GM18526 (cell line): ENCODE data around the gene PITRM1.

Source experiments
- POLR2A ChIP-seq: IDR thresholded peaks from 3 replicates; pipeline ENCODE4 v1.6.1; 2011; ENCODE audit not compliant: insufficient read length; ENCODE audit errors: extremely low read depth

Gene PITRM1

GRCh38 chr10:3098689-3099088 lies 73.9 kb downstream of the PITRM1 start:
- TF ChIP-seq POLR2A: no peak

- no peak for TF ChIP-seq POLR2A
Measured at GRCh38 chr10:3097160-3097559, 75.4 kb downstream of the PITRM1 start.

GRCh38 chr10:3096149-3096548 lies 76.4 kb downstream of the PITRM1 start:
- no peak for TF ChIP-seq POLR2A

GRCh38 chr10:3095373-3096139 lies 77.0 kb downstream of the PITRM1 start:
- TF ChIP-seq POLR2A: no peak

GRCh38 chr10:3094609-3095036 lies 78.0 kb downstream of the PITRM1 start:
- no peak for TF ChIP-seq POLR2A

- no peak for TF ChIP-seq POLR2A
Measured at GRCh38 chr10:3093996-3094395, 78.6 kb downstream of the PITRM1 start.

GRCh38 chr10:3091921-3092320 lies 80.7 kb downstream of the PITRM1 start:
- no peak for TF ChIP-seq POLR2A

GRCh38 chr10:3090914-3091787 lies 81.4 kb downstream of the PITRM1 start:
- TF ChIP-seq POLR2A: no peak

GRCh38 chr10:3090388-3090787 lies 82.2 kb downstream of the PITRM1 start:
- TF ChIP-seq POLR2A: no peak
